GM23248 (cell line): Measurements from ENCODE around the gene MYOM3.

ENCODE experiments used
- EZH2 ChIP-seq: fragments of 200-600 bp; sonication (generic); IDR thresholded peaks from 2 replicates; pipeline ENCODE4 v1.6.1; 2018; ENCODE audit warnings: antibody characterized with exemption, mild to moderate bottlenecking; ENCODE audit not compliant: insufficient read depth, poor library complexity, severe bottlenecking
- EZH2phosphoT487 ChIP-seq: fragments of 200-600 bp; sonication (generic); IDR thresholded peaks from 2 replicates; pipeline ENCODE4 v1.6.1; 2018; ENCODE audit warnings: antibody characterized with exemption, moderate library complexity, mild to moderate bottlenecking, low read depth; ENCODE audit not compliant: insufficient read depth

DNA sequence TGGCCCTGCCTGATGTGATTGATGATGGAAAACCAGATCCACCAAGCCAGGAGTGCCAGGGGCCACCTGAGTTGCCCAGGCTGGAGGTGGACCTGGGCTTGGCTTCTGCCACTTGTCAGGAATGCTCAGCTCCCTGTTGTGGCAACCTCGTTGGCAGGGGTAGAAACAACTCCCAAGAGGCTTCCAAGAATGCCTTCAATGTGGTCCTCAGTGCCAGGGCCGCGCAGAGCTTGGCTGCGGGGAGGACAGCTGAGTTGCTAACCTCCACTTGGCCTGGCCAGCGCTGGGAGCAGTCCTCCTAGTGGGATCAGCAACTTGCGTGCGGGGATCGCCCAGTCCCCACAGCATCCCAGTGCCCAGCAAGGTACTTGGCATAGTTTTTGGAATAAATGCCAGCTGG is 9.0 kb downstream of the MYOM3 start:
- no peak for TF ChIP-seq EZH2
- TF ChIP-seq EZH2phosphoT487, result no peak
